ENCODE data around the gene SPZ1.
"Not testable (repeated sequence)": the region's sequence is repeated elsewhere in the genome, so short reads cannot be mapped to it uniquely, and the experiment has no call there.

The SPZ1 gene

GRCh38 chr5:80339116-80339515 lies 19.3 kb downstream of the SPZ1 start:
- DNase-seq (ENCODE audit: low read depth) = no peak

- DNase-seq (ENCODE audit: low read depth) = no peak
Measured at GRCh38 chr5:80341016-80341775, 21.4 kb downstream of the SPZ1 start.

GRCh38 chr5:80343067-80343466 lies 23.3 kb downstream of the SPZ1 start:
- no peak for DNase-seq (ENCODE audit: low read depth)

GRCh38 chr5:80346055-80346454 lies 26.3 kb downstream of the SPZ1 start:
- DNase-seq (ENCODE audit: low read depth) = peak; percentile 8

GRCh38 chr5:80348171-80348570 lies 28.4 kb downstream of the SPZ1 start:
- no peak for DNase-seq (ENCODE audit: low read depth)

GRCh38 chr5:80351019-80351418 lies 31.2 kb downstream of the SPZ1 start:
- DNase-seq (ENCODE audit: low read depth) = not testable (repeated sequence)

- no peak for DNase-seq (ENCODE audit: low read depth)
Measured at GRCh38 chr5:80355686-80356085, 35.9 kb downstream of the SPZ1 start.

- DNase-seq (ENCODE audit: low read depth) = no peak
Measured at GRCh38 chr5:80357671-80358070, 37.9 kb downstream of the SPZ1 start.

GRCh38 chr5:80360914-80361444 lies 41.2 kb downstream of the SPZ1 start:
- DNase-seq (ENCODE audit: low read depth) = no peak

- DNase-seq (ENCODE audit: low read depth) = no peak
Measured at GRCh38 chr5:80364892-80365291, 45.1 kb downstream of the SPZ1 start.

- DNase-seq (ENCODE audit: low read depth) = no peak
Measured at GRCh38 chr5:80368661-80369480, 49.1 kb downstream of the SPZ1 start.

GRCh38 chr5:80369521-80369920 lies 49.7 kb downstream of the SPZ1 start:
- no peak for DNase-seq (ENCODE audit: low read depth)

- DNase-seq (ENCODE audit: low read depth) = no peak
Measured at GRCh38 chr5:80370390-80370789, 50.6 kb downstream of the SPZ1 start.
